IPS-20b (cell line): Measurements from ENCODE around the gene CHD5.

Source experiments
- H3K27ac ChIP-seq: one replicate; pipeline ENCODE4 v1.5.1; 2013; ENCODE audit warnings: low read length
- H3K27me3 ChIP-seq: 2 replicates; pipeline ENCODE4 v1.6.1; 2013; ENCODE audit warnings: mild to moderate bottlenecking, low read length, inconsistent platforms; ENCODE audit not compliant: insufficient read depth
- H3K36me3 ChIP-seq: 2 replicates; pipeline ENCODE4 v1.6.1; 2013; ENCODE audit warnings: low read depth, mild to moderate bottlenecking, inconsistent platforms, low read length, moderate library complexity; ENCODE audit not compliant: insufficient read depth
- H3K4me1 ChIP-seq: 2 replicates; pipeline ENCODE4 v1.6.1; 2013; ENCODE audit warnings: mild to moderate bottlenecking, control low read depth, inconsistent platforms, low read length, moderate library complexity; ENCODE audit not compliant: insufficient read depth
- H3K4me3 ChIP-seq: 2 replicates; pipeline ENCODE4 v1.5.1; 2013; ENCODE audit warnings: mild to moderate bottlenecking, low read length, inconsistent platforms
- H3K9ac ChIP-seq: 2 replicates; pipeline ENCODE4 v1.6.1; 2013; ENCODE audit warnings: low read depth, mild to moderate bottlenecking, inconsistent platforms, low read length, moderate library complexity
- H3K9me3 ChIP-seq: 2 replicates; pipeline ENCODE4 v1.6.1; 2013; ENCODE audit warnings: mild to moderate bottlenecking, low read depth, low read length, inconsistent platforms; ENCODE audit not compliant: insufficient read depth

CHD5 gene

GRCh38 chr1:6099787-6100765 lies 80.0 kb downstream of the CHD5 start:
- Histone ChIP-seq H3K36me3 (no peaks in the 10 kb centered on the region), H3K27me3 (no peaks in the 10 kb centered on the region), H3K27ac (no peak overlapping the region), H3K9ac (no peak overlapping the region), H3K9me3 (no peaks in the 10 kb centered on the region), H3K4me3 (no peak overlapping the region), H3K4me1 (no peaks in the 10 kb centered on the region)

GRCh38 chr1:6099297-6099696 lies 80.8 kb downstream of the CHD5 start:
- Histone ChIP-seq H3K27ac (no peak overlapping the region), H3K4me3 (no peak overlapping the region), H3K9me3 (no peaks in the 10 kb centered on the region), H3K4me1 (no peaks in the 10 kb centered on the region), H3K36me3 (no peaks in the 10 kb centered on the region), H3K27me3 (no peaks in the 10 kb centered on the region), H3K9ac (no peak overlapping the region)

GRCh38 chr1:6098303-6099215 lies 81.6 kb downstream of the CHD5 start:
- Histone ChIP-seq H3K27me3 (no peaks in the 10 kb centered on the region), H3K9me3 (no peaks in the 10 kb centered on the region), H3K4me1 (no peaks in the 10 kb centered on the region), H3K4me3 (no peak overlapping the region), H3K27ac (no peak overlapping the region), H3K9ac (no peak overlapping the region), H3K36me3 (no peaks in the 10 kb centered on the region)

- Histone ChIP-seq H3K9me3 (no peaks in the 10 kb centered on the region), H3K9ac (no peak overlapping the region), H3K27me3 (no peaks in the 10 kb centered on the region), H3K4me3 (no peak overlapping the region), H3K4me1 (no peaks in the 10 kb centered on the region), H3K36me3 (no peaks in the 10 kb centered on the region), H3K27ac (no peak overlapping the region)
Measured at GRCh38 chr1:6097824-6098223, 82.3 kb downstream of the CHD5 start.

- H3K36me3 ChIP-seq: no peaks in the 10 kb centered on the region
- no peaks in the 10 kb centered on the region for H3K27me3 ChIP-seq
- no peaks in the 10 kb centered on the region for H3K4me1 ChIP-seq
- no peak overlapping the region for H3K27ac ChIP-seq
- H3K9ac ChIP-seq: no peak overlapping the region
- H3K4me3 ChIP-seq: no peak overlapping the region
- no peaks in the 10 kb centered on the region for H3K9me3 ChIP-seq
Measured at GRCh38 chr1:6097117-6097595, 83.0 kb downstream of the CHD5 start.

GRCh38 chr1:6096243-6097116 lies 83.6 kb downstream of the CHD5 start:
- Histone ChIP-seq H3K36me3 (no peaks in the 10 kb centered on the region), H3K4me3 (no peak overlapping the region), H3K27me3 (no peaks in the 10 kb centered on the region), H3K9ac (no peak overlapping the region), H3K4me1 (no peaks in the 10 kb centered on the region), H3K27ac (no peak overlapping the region), H3K9me3 (no peaks in the 10 kb centered on the region)

- Histone ChIP-seq H3K36me3 (no peaks in the 10 kb centered on the region), H3K9ac (no peak overlapping the region), H3K27me3 (no peaks in the 10 kb centered on the region), H3K4me3 (no peak overlapping the region), H3K4me1 (no peaks in the 10 kb centered on the region), H3K27ac (no peak overlapping the region), H3K9me3 (no peaks in the 10 kb centered on the region)
Measured at GRCh38 chr1:6095511-6096242, 84.4 kb downstream of the CHD5 start.

GRCh38 chr1:6094801-6095505 lies 85.2 kb downstream of the CHD5 start:
- Histone ChIP-seq H3K9ac (no peak overlapping the region), H3K36me3 (no peaks in the 10 kb centered on the region), H3K27me3 (no peaks in the 10 kb centered on the region), H3K27ac (no peak overlapping the region), H3K4me3 (no peak overlapping the region), H3K9me3 (no peaks in the 10 kb centered on the region), H3K4me1 (no peaks in the 10 kb centered on the region)

GRCh38 chr1:6094246-6094645 lies 85.9 kb downstream of the CHD5 start:
- no peak overlapping the region for H3K27ac ChIP-seq
- H3K9me3 ChIP-seq: no peaks in the 10 kb centered on the region
- H3K36me3 ChIP-seq: no peaks in the 10 kb centered on the region
- H3K4me1 ChIP-seq: no peaks in the 10 kb centered on the region
- no peaks in the 10 kb centered on the region for H3K27me3 ChIP-seq
- no peak overlapping the region for H3K4me3 ChIP-seq
- no peak overlapping the region for H3K9ac ChIP-seq

- H3K9ac ChIP-seq: no peak overlapping the region
- H3K4me1 ChIP-seq: no peaks in the 10 kb centered on the region
- H3K27ac ChIP-seq: no peak overlapping the region
- no peaks in the 10 kb centered on the region for H3K27me3 ChIP-seq
- no peaks in the 10 kb centered on the region for H3K9me3 ChIP-seq
- H3K36me3 ChIP-seq: no peaks in the 10 kb centered on the region
- no peak overlapping the region for H3K4me3 ChIP-seq
Measured at GRCh38 chr1:6093611-6094010, 86.5 kb downstream of the CHD5 start.
